Measurements from ENCODE around the gene TBRG4. TPM values are rescaled to one million over a fixed set of nuclear protein-coding genes. Genes with fewer than 3 reads are reported as not detected.

The TBRG4 gene
- total and polyA plus RNA-seq, 2 donors from 2014 or later: 45.7 to 67.8 TPM

DNA sequence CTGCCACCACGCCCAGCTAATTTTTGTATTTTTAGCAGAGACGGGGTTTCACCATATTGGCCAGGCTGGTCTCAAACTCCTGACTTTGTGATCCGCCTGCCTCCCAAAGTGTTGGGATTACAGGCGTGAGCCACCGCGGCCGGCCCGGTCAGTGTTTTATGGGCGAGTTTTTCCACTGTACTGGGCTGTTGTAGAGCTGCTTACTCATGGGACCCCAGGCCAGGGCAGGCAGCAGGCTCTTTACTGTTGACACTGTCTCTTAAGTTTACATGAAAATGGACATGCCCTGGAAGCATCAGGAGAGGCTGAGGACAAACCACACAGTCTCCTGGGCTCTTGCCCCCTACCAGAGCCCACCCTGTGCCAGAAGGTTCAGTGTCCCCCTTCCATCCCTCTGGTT is 33.9 kb downstream of the TBRG4 start:
- intact Hi-C loops (cut with DNase I): no loop called here
- DNase-seq (peak in 2 of 5 donors; percentile 22 to 45), FAIRE-seq (no peak)
- no peak overlapping the region for H3K4me3 ChIP-seq (ENCODE audit: low read length in 3 of 3)
- peaks cover 0 to 23% (median 13%) of the 10 kb centered on the region in 3 donors for H3K36me3 ChIP-seq (ENCODE audit: control insufficient read depth in 2 of 3, insufficient read depth in 3 of 3, low read length in 3 of 3)
- H3K9me3 ChIP-seq (ENCODE audit: control insufficient read depth in 2 of 3, insufficient read depth in 1 of 3, low read length in 3 of 3): no peaks in the 10 kb centered on the region
- H3K27me3 ChIP-seq (ENCODE audit: control insufficient read depth, insufficient read depth, low read length): no peaks in the 10 kb centered on the region
- H3K27ac ChIP-seq (ENCODE audit: low read depth in 2 of 2, low read length in 2 of 2): no peak overlapping the region
- no peaks in the 10 kb centered on the region for H3K4me1 ChIP-seq (ENCODE audit: control insufficient read depth in 2 of 3, insufficient read depth in 2 of 3, low read depth in 1 of 3, low read length in 3 of 3)
- no peak for TF ChIP-seq CTCF (IDR thresholded peaks at IDR 0.05; ENCODE audit: borderline replicate concordance, extremely low read depth, insufficient read depth)
- no peak overlapping the region for H3K9ac ChIP-seq (ENCODE audit: low read length in 3 of 3)

GRCh38 chr7:45076946-45077345 is 34.6 kb downstream of the TBRG4 start:
- DNase-seq (peak in 2 of 5 donors; percentile 19 to 69), FAIRE-seq (no peak)
- Histone ChIP-seq H3K27me3 (ENCODE audit: control insufficient read depth, insufficient read depth, low read length) (no peaks in the 10 kb centered on the region), H3K27ac (ENCODE audit: low read depth in 2 of 2, low read length in 2 of 2) (no peak overlapping the region), H3K9me3 (ENCODE audit: control insufficient read depth in 2 of 3, insufficient read depth in 1 of 3, low read length in 3 of 3) (no peaks in the 10 kb centered on the region), H3K4me1 (ENCODE audit: control insufficient read depth in 2 of 3, insufficient read depth in 2 of 3, low read depth in 1 of 3, low read length in 3 of 3) (no peaks in the 10 kb centered on the region), H3K36me3 (ENCODE audit: control insufficient read depth in 2 of 3, insufficient read depth in 3 of 3, low read length in 3 of 3) (peaks cover 0 to 26% (median 13%) of the 10 kb centered on the region in 3 donors), H3K4me3 (ENCODE audit: low read length in 3 of 3) (no peak overlapping the region), H3K9ac (ENCODE audit: low read length in 3 of 3) (no peak overlapping the region)
- intact Hi-C loops (cut with DNase I): no loop called here
- no peak for TF ChIP-seq CTCF (IDR thresholded peaks at IDR 0.05; ENCODE audit: borderline replicate concordance, extremely low read depth, insufficient read depth)

DNA sequence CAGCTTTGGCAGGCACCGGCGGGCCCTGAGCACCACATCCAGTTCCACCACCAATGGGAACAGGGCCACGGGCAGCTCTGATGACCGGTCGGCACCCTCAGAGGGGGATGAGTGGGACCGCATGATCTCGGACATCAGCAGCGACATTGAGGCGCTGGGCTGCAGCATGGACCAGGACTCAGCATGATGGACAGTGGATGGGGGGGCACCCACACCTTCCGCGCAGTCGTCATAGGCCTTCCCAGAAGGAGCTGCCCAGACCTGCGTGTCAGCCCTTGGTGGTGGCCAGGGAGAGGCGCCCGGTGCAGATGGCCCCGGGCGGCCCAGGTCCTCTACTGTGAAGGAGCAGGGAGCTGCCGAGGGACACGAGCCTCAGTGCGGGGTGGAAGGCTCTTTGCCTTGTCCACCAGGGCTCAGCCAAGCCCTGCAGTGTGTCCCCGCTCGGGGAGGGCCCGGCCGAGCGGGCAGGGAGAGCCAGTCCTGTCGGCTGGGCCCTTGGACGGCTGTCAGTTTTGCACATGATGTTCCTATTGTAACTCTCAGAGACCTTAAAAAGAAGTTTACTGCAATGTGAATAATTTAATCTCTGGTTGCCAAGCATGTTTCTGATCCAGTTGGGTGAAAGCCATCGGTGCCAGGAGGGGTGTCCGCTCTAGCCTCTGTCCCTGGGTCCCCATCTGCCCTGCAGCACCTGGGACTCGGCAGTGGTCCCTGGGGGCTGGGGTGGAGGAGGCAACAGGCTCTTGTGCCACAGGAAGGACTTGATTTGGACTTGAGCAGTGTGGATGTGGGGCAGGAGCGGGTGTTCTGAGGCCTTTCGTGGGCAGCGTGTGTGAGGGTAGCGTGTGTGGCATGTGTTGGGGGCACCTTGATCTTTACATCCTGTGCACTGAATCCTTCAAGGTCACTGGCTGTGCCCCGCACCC is 35.4 kb downstream of the TBRG4 start:
- peaks cover 0 to 26% (median 18%) of the 10 kb centered on the region in 3 donors for H3K36me3 ChIP-seq (ENCODE audit: control insufficient read depth in 2 of 3, insufficient read depth in 3 of 3, low read length in 3 of 3)
- FAIRE-seq (no peak), DNase-seq (peak in 2 of 5 donors; percentile 30 to 64)
- H3K9ac ChIP-seq (ENCODE audit: low read length in 3 of 3): no peak overlapping the region
- H3K9me3 ChIP-seq (ENCODE audit: control insufficient read depth in 2 of 3, insufficient read depth in 1 of 3, low read length in 3 of 3): no peaks in the 10 kb centered on the region
- intact Hi-C loops (cut with DNase I): no loop called here
- no peaks in the 10 kb centered on the region for H3K4me1 ChIP-seq (ENCODE audit: control insufficient read depth in 2 of 3, insufficient read depth in 2 of 3, low read depth in 1 of 3, low read length in 3 of 3)
- no peak for TF ChIP-seq CTCF (IDR thresholded peaks at IDR 0.05; ENCODE audit: borderline replicate concordance, extremely low read depth, insufficient read depth)
- H3K27ac ChIP-seq (ENCODE audit: low read depth in 2 of 2, low read length in 2 of 2): no peak overlapping the region
- no peak overlapping the region for H3K4me3 ChIP-seq (ENCODE audit: low read length in 3 of 3)
- no peaks in the 10 kb centered on the region for H3K27me3 ChIP-seq (ENCODE audit: control insufficient read depth, insufficient read depth, low read length)
